ENCODE data around the gene ADAMTS19. TPM values are rescaled to one million over a fixed set of nuclear protein-coding genes. Genes with fewer than 3 reads are reported as not detected.

Gene ADAMTS19
- total RNA-seq, 1 experiment from 2014 or later = 20.3 TPM

- TF ChIP-seq CTCF (conservative IDR thresholded peaks at IDR 0.05) = no peak
- no peak overlapping the region for H4K91ac ChIP-seq (ENCODE audit: insufficient read length, low read depth, low read length)
These were observed 21.8 kb upstream of the ADAMTS19 start for GRCh38 chr5:129438322-129438721.

More at GRCh38 chr5:129438322-129438721, 21.8 kb upstream of the ADAMTS19 start:
- Histone ChIP-seq H3K4me2 (ENCODE audit: insufficient read depth, insufficient read length, low read length) (no peak overlapping the region), H3K27me3 (ENCODE audit: insufficient read depth, low read length) (no peaks in the 10 kb centered on the region), H3K23me2 (ENCODE audit: insufficient read length, low read depth, low read length, poor library complexity, severe bottlenecking) (no peaks in the 10 kb centered on the region), H3K23ac (ENCODE audit: insufficient read length, low read depth, low read length) (no peak overlapping the region), H3K4me1 (ENCODE audit: insufficient read depth, low read length) (no peaks in the 10 kb centered on the region), H2BK12ac (ENCODE audit: insufficient read length, low read depth, low read length) (no peak overlapping the region), H4K8ac (replicated peaks; ENCODE audit: insufficient read length, low read depth, low read length) (no peak overlapping the region), H3K56ac (ENCODE audit: insufficient read length, low read depth, low read length) (no peak overlapping the region), H3K4ac (ENCODE audit: low read depth, low read length) (no peak overlapping the region), H3K79me2 (ENCODE audit: insufficient read depth, low read length) (no peaks in the 10 kb centered on the region), H4K20me1 (ENCODE audit: control insufficient read depth, insufficient read depth, insufficient read length) (no peaks in the 10 kb centered on the region), H3T11ph (ENCODE audit: low read length) (no peak overlapping the region), H2AK5ac (ENCODE audit: insufficient read length, low read length) (no peak overlapping the region), H3K18ac (ENCODE audit: insufficient read length, low read depth, low read length) (no peak overlapping the region), H2BK15ac (ENCODE audit: low read depth, low read length) (no peak overlapping the region), H3K14ac (ENCODE audit: insufficient read depth, low read length) (no peak overlapping the region), H2BK20ac (ENCODE audit: low read depth, low read length, poor library complexity, severe bottlenecking) (no peak overlapping the region), H4K5ac (ENCODE audit: insufficient read length, low read depth, low read length) (no peak overlapping the region), H3K27ac (ENCODE audit: insufficient read length, low read depth, low read length) (no peak overlapping the region), H3K9me3 (ENCODE audit: control insufficient read depth, low read depth, low read length) (no peaks in the 10 kb centered on the region), H3K79me1 (ENCODE audit: insufficient read depth, low read depth, low read length, poor library complexity, severe bottlenecking) (no peaks in the 10 kb centered on the region), H2BK5ac (ENCODE audit: insufficient read length, low read length) (no peak overlapping the region), H3K9ac (ENCODE audit: extremely low read depth, insufficient read length, low read length) (no peak overlapping the region), H2AFZ (ENCODE audit: low read length) (no peak overlapping the region), H2BK120ac (ENCODE audit: low read depth, low read length, poor library complexity, severe bottlenecking) (no peak overlapping the region)
- peaks cover 13 to 17% of the 10 kb centered on the region in 2 experiments for H3K4me1 Mint-ChIP-seq
- H3K27ac Mint-ChIP-seq = no peak overlapping the region
- no peak for DNase-seq
- H3K27me3 Mint-ChIP-seq (ENCODE audit: low read depth) = no peaks in the 10 kb centered on the region
- H3K9me3 Mint-ChIP-seq = no peaks in the 10 kb centered on the region; a peak in 1 of 5 replicates
- H3K36me3 Mint-ChIP-seq (ENCODE audit: insufficient read depth in 1 of 3, low read depth in 3 of 3) = peaks cover 0 to 4% (median 0%) of the 10 kb centered on the region in 3 experiments; a peak in 2 of 7 replicates
- no peak overlapping the region for H3K4me3 Mint-ChIP-seq
- no CpG with 5 or more reads among the region's 3 CpGs for WGBS (ENCODE audit: extremely low coverage, insufficient read length, low lambda C conversion rate)
